A673 (cell line): ENCODE data around the gene EFCAB8. TPM values are rescaled to one million over a fixed set of nuclear protein-coding genes. Genes with fewer than 3 reads are reported as not detected.

Experiments
- BruUV-seq: library from RNA; stranded (reverse); fragments of 400-500 nt; replicated peaks from 2 replicates; lab custom pipeline; 2021; lab: Mats Ljungman, UMichigan
- CTCF ChIA-PET: fragments of 300-600 bp; sonication (Branson Sonifier 250); formaldehyde crosslinking; loops from one replicate; lab custom pipeline; 2022; ENCODE audit warnings: antibody characterized with exemption; lab: Charles Lee
- POLR2A ChIA-PET: fragments of 300-600 bp; sonication (Branson Sonifier 250); formaldehyde crosslinking; loops from one replicate; lab custom pipeline; 2022; ENCODE audit warnings: antibody characterized with exemption; ENCODE audit not compliant: low non-redundant PET; lab: Charles Lee
- DNase-seq: peaks from one replicate; pipeline ENCODE4 v3.0.0-alpha.2; 2015; ENCODE audit warnings: low spot score
- H3K27ac ChIP-seq: fragments of 200-600 bp; sonication (generic); 2 replicates; pipeline ENCODE4 v1.5.1; 2016; ENCODE audit warnings: mixed run types, low read depth, mild to moderate bottlenecking, mixed read lengths, antibody characterized with exemption, low read length; ENCODE audit not compliant: poor library complexity, severe bottlenecking
- H3K27me3 ChIP-seq: fragments of 200-600 bp; sonication (generic); replicated peaks from 2 replicates; pipeline ENCODE4 v1.6.1; 2017; ENCODE audit warnings: mixed run types, low read depth, mild to moderate bottlenecking, mixed read lengths, antibody characterized with exemption, low read length; ENCODE audit not compliant: insufficient read depth, poor library complexity
- H3K36me3 ChIP-seq: fragments of 200-600 bp; sonication (generic); 2 replicates; pipeline ENCODE4 v1.6.1; 2016; ENCODE audit warnings: mixed run types, mild to moderate bottlenecking, mixed read lengths, antibody characterized with exemption, low read length; ENCODE audit not compliant: insufficient read depth, poor library complexity, severe bottlenecking
- H3K4me1 ChIP-seq: fragments of 200-600 bp; sonication (generic); 2 replicates; pipeline ENCODE4 v1.6.1; 2017; ENCODE audit warnings: mixed run types, mild to moderate bottlenecking, mixed read lengths, antibody characterized with exemption, low read length; ENCODE audit not compliant: insufficient read depth, poor library complexity, severe bottlenecking
- H3K4me3 ChIP-seq: fragments of 200-600 bp; sonication (generic); 2 replicates; pipeline ENCODE4 v1.5.1; 2016; ENCODE audit warnings: low read depth, mixed run types, mild to moderate bottlenecking, mixed read lengths, low read length; ENCODE audit not compliant: poor library complexity, severe bottlenecking
- H3K9me3 ChIP-seq: fragments of 200-600 bp; sonication (generic); 2 replicates; pipeline ENCODE4 v1.6.1; 2016; ENCODE audit warnings: mixed run types, low read depth, mild to moderate bottlenecking, mixed read lengths, antibody characterized with exemption, low read length; ENCODE audit not compliant: poor library complexity, severe bottlenecking
- CTCF ChIP-seq: fragments of 300-800, 200-600 bp; sonication (generic); conservative IDR thresholded peaks from 2 replicates; pipeline ENCODE4 v1.5.1; 2017; ENCODE audit warnings: low read depth, mild to moderate bottlenecking, antibody characterized with exemption, low read length, moderate library complexity, mixed read lengths
- EZH2 ChIP-seq: fragments of 200-600 bp; sonication (generic); IDR thresholded peaks from 2 replicates; pipeline ENCODE4 v1.6.1; 2017; ENCODE audit warnings: borderline replicate concordance, low read depth, mild to moderate bottlenecking, mixed read lengths, antibody characterized with exemption, low read length; ENCODE audit not compliant: poor library complexity, severe bottlenecking
- intact Hi-C: fragments of 100-400 bp; cut with micrococcal nuclease; formaldehyde crosslinking; loops from one replicate; pipeline ENCODE4 v1.10.0; 2022; ENCODE audit not compliant: unreplicated experiment
- total RNA-seq: library from RNA; stranded (reverse); gene quantifications from 2 replicates; pipeline ENCODE4 v1.2.3, GENCODE V29; 2021

The EFCAB8 gene
- total RNA-seq, 1 experiment from 2014 or later, result not detected

- Histone ChIP-seq H3K27ac (no peak overlapping the region), H3K4me3 (no peak overlapping the region), H3K27me3 (no peaks in the 10 kb centered on the region), H3K9me3 (no peaks in the 10 kb centered on the region), H3K36me3 (no peaks in the 10 kb centered on the region), H3K4me1 (no peaks in the 10 kb centered on the region)
- TF ChIP-seq CTCF (no peak), EZH2 (no peak)
- CTCF ChIA-PET, result no interaction called here
- intact Hi-C loops, result no loop called here
- POLR2A ChIA-PET, result no interaction called here
- BruUV-seq, result no TSS peak
- no peak for DNase-seq
Observed at GRCh38 chr20:32889281-32889680, 30.6 kb downstream of the EFCAB8 start.

- CTCF ChIA-PET, result no interaction called here
Observed at GRCh38 chr20:32891491-32891890, 32.8 kb downstream of the EFCAB8 start.

GRCh38 chr20:32891926-32892660 is 33.4 kb downstream of the EFCAB8 start:
- no TSS peak for BruUV-seq
- no peak overlapping the region for H3K27ac ChIP-seq
- H3K4me1 ChIP-seq, result no peaks in the 10 kb centered on the region
- no peak overlapping the region for H3K4me3 ChIP-seq
- intact Hi-C loops, result loop anchor here (5.0 kb wide), 1 partner anchor 100 kb away; no protein-coding TSS in a partner anchor
- CTCF ChIA-PET, result no interaction called here
- POLR2A ChIA-PET, result no interaction called here
- H3K9me3 ChIP-seq, result no peaks in the 10 kb centered on the region
- no peak for TF ChIP-seq CTCF
- TF ChIP-seq EZH2, result no peak
- H3K36me3 ChIP-seq, result no peaks in the 10 kb centered on the region
- DNase-seq, result no peak
- H3K27me3 ChIP-seq, result no peaks in the 10 kb centered on the region

More at GRCh38 chr20:32891491-32891890, 32.8 kb downstream of the EFCAB8 start:
- Histone ChIP-seq H3K27me3 (no peaks in the 10 kb centered on the region), H3K9me3 (no peaks in the 10 kb centered on the region), H3K36me3 (no peaks in the 10 kb centered on the region), H3K27ac (no peak overlapping the region), H3K4me1 (no peaks in the 10 kb centered on the region), H3K4me3 (no peak overlapping the region)
- intact Hi-C loops, result loop anchor here (5.0 kb wide), 1 partner anchor 99 kb away; no protein-coding TSS in a partner anchor
- TF ChIP-seq EZH2 (no peak), CTCF (no peak)
- POLR2A ChIA-PET, result no interaction called here
- DNase-seq, result no peak
- no TSS peak for BruUV-seq
